H1 (cell line): ENCODE measurements around the gene ECE2. TPM values are rescaled to one million over a fixed set of nuclear protein-coding genes. Genes with fewer than 3 reads are reported as not detected.

Experiments
- CHD2 ChIP-seq: IDR thresholded peaks from 2 replicates; pipeline ENCODE4 v1.6.1; 2012; ENCODE audit warnings: low read length, improper control_type of control experiment
- CHD7 ChIP-seq: fragments of 300-600 bp; sonication (generic); IDR thresholded peaks from 2 replicates; pipeline ENCODE4 v1.7.1; 2012; ENCODE audit warnings: low read length, moderate library complexity, mild to moderate bottlenecking, inconsistent platforms; ENCODE audit not compliant: insufficient replicate concordance
- E2F6 ChIP-seq: IDR thresholded peaks from 2 replicates; pipeline ENCODE4 v1.6.1; 2012; ENCODE audit warnings: inconsistent platforms
- FOSL1 ChIP-seq: IDR thresholded peaks from 2 replicates; pipeline ENCODE4 v1.6.1; 2011; ENCODE audit warnings: mild to moderate bottlenecking, low read depth, low read length, moderate library complexity; ENCODE audit not compliant: insufficient read depth
- KDM1A ChIP-seq: fragments of 200-600, 300-600 bp; sonication (generic); IDR thresholded peaks from 2 replicates; pipeline ENCODE4 v1.7.1; 2016; ENCODE audit warnings: mild to moderate bottlenecking, low read length, borderline replicate concordance
- RNF2 ChIP-seq: fragments of 200-900, 300-1000 bp; sonication (generic); IDR thresholded peaks from 2 replicates; pipeline ENCODE4 v1.7.1; 2016; ENCODE audit warnings: borderline replicate concordance, low read depth, mild to moderate bottlenecking, antibody characterized with exemption, low read length; ENCODE audit not compliant: poor library complexity, severe bottlenecking; ENCODE audit errors: missing control alignments
- SP4 ChIP-seq: IDR thresholded peaks from 2 replicates; pipeline ENCODE4 v1.6.1; 2012; ENCODE audit warnings: low read length, inconsistent platforms
- SUZ12 ChIP-seq: fragments of 200-600 bp; sonication (generic); IDR thresholded peaks from 2 replicates; pipeline ENCODE4 v1.6.1; 2012; ENCODE audit warnings: mild to moderate bottlenecking, inconsistent platforms, low read length, moderate library complexity, mixed read lengths
- USF2 ChIP-seq: IDR thresholded peaks from 2 replicates; pipeline ENCODE4 v1.6.1; 2011; ENCODE audit warnings: low read length, improper control_type of control experiment
- YY1 ChIP-seq: IDR thresholded peaks from 2 replicates; pipeline ENCODE4 v1.6.1; 2011; ENCODE audit warnings: low read depth, mild to moderate bottlenecking, low read length
- polyA plus RNA-seq, 7 experiments: library from polyadenylated mRNA; depleted of rRNA in 3 of 7; stranded (reverse) in 5 of 7; unstranded in 2 of 7; fragments of >200 nt in 5 of 7; fragments of 200-250 nt in 2 of 7; gene quantifications; 1 replicate in 5 of 7; 2 replicates in 1 of 7; 4 replicates in 1 of 7; pipeline versions ENCODE4 v1.2.1 to v1.2.3, GENCODE V29; 2011 to 2013; ENCODE audit warnings: missing spikeins in 2 of 7, mixed read lengths in 2 of 7
- total RNA-seq: library from RNA; stranded (reverse); fragmentation: NEBNext Ultra II Directional; extraction: Animal tissue kit (Norgen Biotek cat#: 25700); gene quantifications from 2 replicates; pipeline ENCODE4 v1.2.1, GENCODE V29; 2021

Gene ECE2
- total and polyA plus RNA-seq, 2 of the 8 experiments (the other 6 are each of a cell fraction or from before 2014, with no cell fraction given), result 0.44 to 0.86 TPM

GRCh38 chr3:184327171-184327570 is 51.3 kb downstream of the ECE2 start (continued):
- TF ChIP-seq CHD7, result no peak
- no peak for TF ChIP-seq SUZ12
- no peak for TF ChIP-seq RNF2
- TF ChIP-seq USF2, result no peak
- TF ChIP-seq KDM1A, result no peak
- TF ChIP-seq YY1, result no peak
- TF ChIP-seq SP4, result no peak
- TF ChIP-seq E2F6, result no peak
- no peak for TF ChIP-seq FOSL1
- TF ChIP-seq CHD2, result no peak
